CD4-positive, alpha-beta memory T cell (primary cell): ENCODE data around the gene TEKT3. TPM values are rescaled to one million over a fixed set of nuclear protein-coding genes. Genes with fewer than 3 reads are reported as not detected.

Experiments
- CTCF ChIA-PET: fragments of 350-600 bp; sonication (Branson Sonifier 250); formaldehyde crosslinking; loops from one replicate; lab custom pipeline; 2021; ENCODE audit warnings: inconsistent platforms; ENCODE audit not compliant: partially characterized antibody; lab: Charles Lee
- POLR2A ChIA-PET: fragments of 350-600 bp; sonication (Branson Sonifier 250); formaldehyde crosslinking; loops from one replicate; lab custom pipeline; 2021; ENCODE audit not compliant: partially characterized antibody; lab: Charles Lee
- DNase-seq, 5 donors: peaks; one replicate each; pipeline versions ENCODE4 v3.0.0 to v3.0.0-alpha.2; 2020 to 2022; ENCODE audit warnings: mixed read lengths in 1 of 5
- H3K27ac ChIP-seq: one replicate; pipeline ENCODE4 v1.7.0; 2013; ENCODE audit warnings: low read depth, low read length
- H3K27me3 ChIP-seq: 2 replicates; pipeline ENCODE4 v1.7.0; 2013; ENCODE audit warnings: mild to moderate bottlenecking, low read length, moderate library complexity; ENCODE audit not compliant: insufficient read depth
- H3K36me3 ChIP-seq: 2 replicates; pipeline ENCODE4 v1.7.0; 2013; ENCODE audit warnings: mild to moderate bottlenecking, low read length, moderate library complexity; ENCODE audit not compliant: insufficient read depth
- H3K4me1 ChIP-seq: 2 replicates; pipeline ENCODE4 v1.7.0; 2013; ENCODE audit warnings: mild to moderate bottlenecking, low read length, moderate library complexity; ENCODE audit not compliant: insufficient read depth
- H3K4me3 ChIP-seq, 2 donors: one replicate each; pipeline ENCODE4 v1.7.0; 2013; ENCODE audit warnings: low read length in 2 of 2, mild to moderate bottlenecking in 1 of 2
- H3K9me3 ChIP-seq, 2 donors: one replicate each; pipeline ENCODE4 v1.7.0; 2013; ENCODE audit warnings: low read length in 2 of 2, control low read depth in 1 of 2; ENCODE audit not compliant: control insufficient read depth in 1 of 2
- H3K27ac Mint-ChIP-seq, 7 donors: one replicate each; pipeline ENCODE4 v1.8.0; 2020 to 2021; ENCODE audit warnings: mixed read lengths in 7 of 7, mild to moderate bottlenecking in 6 of 7, inconsistent platforms in 3 of 7, moderate library complexity in 3 of 7
- H3K27me3 Mint-ChIP-seq, 2 donors: one replicate each; pipeline ENCODE4 v1.8.0; 2020 to 2021; ENCODE audit warnings: mixed read lengths in 2 of 2
- H3K36me3 Mint-ChIP-seq, 2 donors: one replicate each; pipeline ENCODE4 v1.8.0; 2020 to 2021; ENCODE audit warnings: mixed read lengths in 2 of 2, inconsistent platforms in 1 of 2, mild to moderate bottlenecking in 1 of 2
- H3K4me1 Mint-ChIP-seq, 4 donors: one replicate each; pipeline ENCODE4 v1.8.0; 2020 to 2021; ENCODE audit warnings: mixed read lengths in 4 of 4, mild to moderate bottlenecking in 1 of 4
- H3K4me3 Mint-ChIP-seq, 8 donors: one replicate each; pipeline ENCODE4 v1.8.0; 2020 to 2021; ENCODE audit warnings: mixed read lengths in 8 of 8, mild to moderate bottlenecking in 7 of 8, moderate library complexity in 6 of 8, inconsistent platforms in 3 of 8
- H3K9me3 Mint-ChIP-seq, 8 donors: one replicate each; pipeline ENCODE4 v1.8.0; 2020 to 2021; ENCODE audit warnings: mixed read lengths in 8 of 8, mild to moderate bottlenecking in 5 of 8, inconsistent platforms in 3 of 8, moderate library complexity in 1 of 8
- intact Hi-C: fragments of 100-400 bp; cut with micrococcal nuclease; formaldehyde crosslinking; loops from one replicate; pipeline ENCODE4 v1.15.1; 2023
- polyA plus RNA-seq, 2 donors: library from polyadenylated mRNA; unstranded; fragments of 300-500 nt; fragmentation: Illumina TruSeq; gene quantifications; one replicate each; pipeline ENCODE4 v1.2.3, GENCODE V29; 2021
- total RNA-seq, 2 experiments: library from RNA; stranded (reverse); gene quantifications; one replicate each; pipeline ENCODE4 v1.2.3, GENCODE V29; 2021

The TEKT3 gene
- total and polyA plus RNA-seq, 4 experiments from 2014 or later = 0.42 to 0.76 TPM; not detected in 2

GRCh38 chr17:15340966-15341365 is 431 bp downstream of the TEKT3 start:
- Histone ChIP-seq H3K4me3 (no peak overlapping the region), H3K9me3 (no peaks in the 10 kb centered on the region), H3K4me1 (no peaks in the 10 kb centered on the region), H3K27me3 (peaks cover 19% of the 10 kb centered on the region), H3K27ac (no peak overlapping the region), H3K36me3 (no peaks in the 10 kb centered on the region)
- H3K27ac Mint-ChIP-seq = no peak overlapping the region
- H3K4me1 Mint-ChIP-seq = peaks cover 6 to 13% (median 8%) of the 10 kb centered on the region in 4 donors
- intact Hi-C loops = no loop called here
- peaks cover 35 to 37% of the 10 kb centered on the region in 2 donors for H3K27me3 Mint-ChIP-seq
- H3K4me3 Mint-ChIP-seq = peak overlapping the region; percentile 44 to 79 (median 62)
- H3K36me3 Mint-ChIP-seq = no peaks in the 10 kb centered on the region
- H3K9me3 Mint-ChIP-seq = peaks cover 0 to 10% (median 2%) of the 10 kb centered on the region in 8 donors
- no peak for DNase-seq
- CTCF ChIA-PET = no interaction called here
- POLR2A ChIA-PET = no interaction called here

GRCh38 chr17:15335446-15335845 is 6.0 kb downstream of the TEKT3 start:
- Histone ChIP-seq H3K27me3 (no peaks in the 10 kb centered on the region), H3K27ac (no peak overlapping the region), H3K36me3 (no peaks in the 10 kb centered on the region), H3K4me1 (no peaks in the 10 kb centered on the region), H3K4me3 (no peak overlapping the region), H3K9me3 (peaks cover 0 to 3% of the 10 kb centered on the region in 2 donors)
- peaks cover 5 to 26% (median 16%) of the 10 kb centered on the region in 8 donors for H3K9me3 Mint-ChIP-seq
- H3K4me1 Mint-ChIP-seq = no peaks in the 10 kb centered on the region
- intact Hi-C loops = no loop called here
- no peak for DNase-seq
- POLR2A ChIA-PET = no interaction called here
- H3K4me3 Mint-ChIP-seq = no peak overlapping the region
- CTCF ChIA-PET = no interaction called here
- H3K27me3 Mint-ChIP-seq = peaks cover 22% of the 10 kb centered on the region in 2 donors
- H3K36me3 Mint-ChIP-seq = no peaks in the 10 kb centered on the region
- H3K27ac Mint-ChIP-seq = no peak overlapping the region

GRCh38 chr17:15334266-15334665 is 7.1 kb downstream of the TEKT3 start:
- H3K27ac Mint-ChIP-seq = no peak overlapping the region
- no peak for DNase-seq
- peaks cover 0 to 3% of the 10 kb centered on the region in 2 donors for H3K9me3 ChIP-seq
- no peak overlapping the region for H3K27ac ChIP-seq
- H3K27me3 ChIP-seq = no peaks in the 10 kb centered on the region
- no peak overlapping the region for H3K4me3 ChIP-seq
- no peak overlapping the region for H3K4me3 Mint-ChIP-seq
- POLR2A ChIA-PET = no interaction called here
- peaks cover 5 to 27% (median 16%) of the 10 kb centered on the region in 8 donors for H3K9me3 Mint-ChIP-seq
- CTCF ChIA-PET = no interaction called here
- intact Hi-C loops = no loop called here
- H3K36me3 ChIP-seq = no peaks in the 10 kb centered on the region
- H3K36me3 Mint-ChIP-seq = no peaks in the 10 kb centered on the region
- no peaks in the 10 kb centered on the region for H3K4me1 ChIP-seq
- no peaks in the 10 kb centered on the region for H3K4me1 Mint-ChIP-seq
- H3K27me3 Mint-ChIP-seq = peaks cover 18 to 20% of the 10 kb centered on the region in 2 donors

- intact Hi-C loops = no loop called here
These were observed 9.1 kb downstream of the TEKT3 start for GRCh38 chr17:15332338-15332737.

DNA sequence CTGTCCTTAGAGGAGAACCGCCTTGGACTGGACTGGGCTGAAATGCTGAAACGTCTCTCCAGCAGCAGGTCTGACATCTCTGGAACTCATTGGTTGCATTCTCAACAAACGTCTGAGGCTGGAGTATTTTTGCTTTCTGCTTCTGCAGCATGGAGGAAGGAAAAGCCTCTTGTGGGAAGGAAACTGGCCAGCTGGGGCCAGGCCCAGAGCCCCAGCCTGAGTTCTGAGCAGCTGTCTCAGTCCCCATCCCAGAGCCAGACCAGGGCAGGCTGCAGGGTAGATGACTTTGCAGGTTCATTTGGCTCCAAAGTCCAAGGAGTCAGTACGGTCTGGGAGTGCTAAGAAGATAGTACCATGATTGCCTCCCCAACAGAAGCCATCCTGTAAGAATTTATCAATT is 18.3 kb downstream of the TEKT3 start:
- H3K4me3 ChIP-seq = no peak overlapping the region
- ChIA-PET POLR2A (no interaction called here), CTCF (no interaction called here)
- Mint-ChIP-seq H3K27ac (no peak overlapping the region), H3K36me3 (no peaks in the 10 kb centered on the region), H3K4me1 (no peaks in the 10 kb centered on the region), H3K4me3 (no peak overlapping the region), H3K9me3 (peaks cover 0 to 3% (median 0%) of the 10 kb centered on the region in 8 donors), H3K27me3 (peaks cover 5 to 9% of the 10 kb centered on the region in 2 donors)
- DNase-seq = no peak
- no peak overlapping the region for H3K27ac ChIP-seq
- H3K36me3 ChIP-seq = no peaks in the 10 kb centered on the region
- no peaks in the 10 kb centered on the region for H3K9me3 ChIP-seq
- intact Hi-C loops = no loop called here
- H3K4me1 ChIP-seq = no peaks in the 10 kb centered on the region
- H3K27me3 ChIP-seq = no peaks in the 10 kb centered on the region

More at GRCh38 chr17:15332338-15332737, 9.1 kb downstream of the TEKT3 start:
- ChIA-PET POLR2A (no interaction called here), CTCF (no interaction called here)
- Mint-ChIP-seq H3K4me3 (no peak overlapping the region), H3K27me3 (peaks cover 14 to 16% of the 10 kb centered on the region in 2 donors), H3K27ac (no peak overlapping the region), H3K9me3 (peaks cover 5 to 26% (median 16%) of the 10 kb centered on the region in 8 donors), H3K36me3 (no peaks in the 10 kb centered on the region), H3K4me1 (no peaks in the 10 kb centered on the region)
- Histone ChIP-seq H3K9me3 (peaks cover 0 to 3% of the 10 kb centered on the region in 2 donors), H3K4me1 (no peaks in the 10 kb centered on the region), H3K4me3 (no peak overlapping the region), H3K36me3 (no peaks in the 10 kb centered on the region), H3K27ac (no peak overlapping the region), H3K27me3 (no peaks in the 10 kb centered on the region)
- DNase-seq = no peak

GRCh38 chr17:15321556-15322251 is 19.7 kb downstream of the TEKT3 start:
- Mint-ChIP-seq H3K36me3 (no peaks in the 10 kb centered on the region), H3K4me1 (no peaks in the 10 kb centered on the region), H3K4me3 (no peak overlapping the region), H3K27ac (no peak overlapping the region), H3K9me3 (peaks cover 0 to 3% (median 0%) of the 10 kb centered on the region in 8 donors), H3K27me3 (peaks cover 5 to 13% of the 10 kb centered on the region in 2 donors)
- Histone ChIP-seq H3K9me3 (no peaks in the 10 kb centered on the region), H3K27ac (no peak overlapping the region), H3K36me3 (no peaks in the 10 kb centered on the region), H3K4me1 (no peaks in the 10 kb centered on the region), H3K4me3 (no peak overlapping the region), H3K27me3 (no peaks in the 10 kb centered on the region)
- ChIA-PET CTCF (no interaction called here), POLR2A (no interaction called here)
- intact Hi-C loops = no loop called here
- no peak for DNase-seq

DNA sequence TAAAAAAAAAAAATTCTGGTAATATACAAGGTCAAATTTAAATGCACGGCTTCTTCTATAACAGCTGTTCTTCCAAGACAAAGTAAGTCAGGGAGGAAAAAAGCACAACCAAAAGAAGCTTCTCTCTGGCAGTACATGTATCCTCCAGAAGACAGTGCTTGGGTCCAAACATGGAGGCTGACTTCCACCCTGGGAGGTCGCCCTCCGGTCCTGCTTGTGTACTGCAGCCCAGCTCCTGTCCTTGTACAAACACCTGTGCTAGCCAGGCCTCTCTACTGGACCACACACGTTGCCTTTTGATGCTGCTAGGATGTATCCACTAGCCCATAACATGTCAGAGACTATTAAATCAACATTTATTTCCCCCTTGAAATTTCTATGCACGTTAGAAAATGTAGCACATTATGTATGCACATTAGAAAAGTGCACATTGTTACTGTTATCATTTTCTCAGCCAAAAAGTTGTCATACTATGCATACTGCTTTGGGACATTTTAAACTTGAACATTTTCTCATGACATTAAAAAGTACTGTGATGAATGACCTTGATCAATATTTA is 21.9 kb downstream of the TEKT3 start:
- Histone ChIP-seq H3K27ac (no peak overlapping the region), H3K4me3 (no peak overlapping the region), H3K9me3 (no peaks in the 10 kb centered on the region), H3K36me3 (no peaks in the 10 kb centered on the region), H3K4me1 (no peaks in the 10 kb centered on the region), H3K27me3 (no peaks in the 10 kb centered on the region)
- H3K27me3 Mint-ChIP-seq = peaks cover 1 to 9% of the 10 kb centered on the region in 2 donors
- no peak for DNase-seq
- intact Hi-C loops = no loop called here
- no peak overlapping the region for H3K27ac Mint-ChIP-seq
- no peaks in the 10 kb centered on the region for H3K4me1 Mint-ChIP-seq
- H3K9me3 Mint-ChIP-seq = no peaks in the 10 kb centered on the region
- H3K36me3 Mint-ChIP-seq = no peaks in the 10 kb centered on the region
- ChIA-PET CTCF (no interaction called here), POLR2A (no interaction called here)
- no peak overlapping the region for H3K4me3 Mint-ChIP-seq
